MM.1S (cell line): ENCODE data around the gene KREMEN2.

ENCODE experiments used
- DNase-seq: peaks from one replicate; pipeline ENCODE4 v3.0.0-alpha.2; 2015
- H2AFZ ChIP-seq: fragments of 300-600 bp; sonication (generic); 2 replicates; pipeline ENCODE4 v1.6.0; 2016; ENCODE audit warnings: antibody characterized with exemption, low read length
- H3F3A ChIP-seq: fragments of 300-600 bp; sonication (generic); 2 replicates; pipeline ENCODE4 v1.6.1; 2016; ENCODE audit warnings: mild to moderate bottlenecking, antibody characterized with exemption, low read length, moderate library complexity, mixed read lengths; ENCODE audit not compliant: insufficient read depth
- H3K27ac ChIP-seq: fragments of 300-600 bp; sonication (generic); 2 replicates; pipeline ENCODE4 v1.5.1; 2016; ENCODE audit warnings: mild to moderate bottlenecking, low read length
- H3K27me3 ChIP-seq: fragments of 300-600 bp; sonication (generic); replicated peaks from 2 replicates; pipeline ENCODE4 v1.6.0; 2016; ENCODE audit warnings: low read length; ENCODE audit not compliant: insufficient read depth
- H3K36me3 ChIP-seq: fragments of 300-600 bp; sonication (generic); replicated peaks from 2 replicates; pipeline ENCODE4 v1.6.1; 2016; ENCODE audit warnings: mild to moderate bottlenecking, low read length, mixed read lengths; ENCODE audit not compliant: insufficient read depth
- H3K4me1 ChIP-seq: fragments of 300-600 bp; sonication (generic); 2 replicates; pipeline ENCODE4 v1.6.1; 2016; ENCODE audit warnings: low read length, mixed read lengths
- H3K4me2 ChIP-seq: fragments of 300-600 bp; sonication (generic); 2 replicates; pipeline ENCODE4 v1.6.0; 2016; ENCODE audit warnings: low read depth, low read length
- H3K4me3 ChIP-seq: fragments of 300-600 bp; sonication (generic); 2 replicates; pipeline ENCODE4 v1.5.1; 2016; ENCODE audit warnings: low read length, mixed read lengths
- H3K79me2 ChIP-seq: fragments of 300-600 bp; sonication (generic); 2 replicates; pipeline ENCODE4 v1.6.1; 2016; ENCODE audit warnings: mixed run types, low read length, mixed read lengths
- H3K9ac ChIP-seq: fragments of 300-600 bp; sonication (generic); 2 replicates; pipeline ENCODE4 v1.6.1; 2016; ENCODE audit warnings: low read length, mixed read lengths
- H3K9me2 ChIP-seq: fragments of 300-600 bp; sonication (generic); replicated peaks from 2 replicates; pipeline ENCODE4 v1.6.1; 2016; ENCODE audit warnings: mild to moderate bottlenecking, low read length, mixed read lengths; ENCODE audit not compliant: insufficient read depth
- H3K9me3 ChIP-seq: fragments of 300-600 bp; sonication (generic); replicated peaks from 2 replicates; pipeline ENCODE4 v1.6.1; 2016; ENCODE audit warnings: mild to moderate bottlenecking, low read length, mixed read lengths; ENCODE audit not compliant: insufficient read depth
- H4K20me1 ChIP-seq: fragments of 300-600 bp; sonication (generic); 2 replicates; pipeline ENCODE4 v1.6.1; 2016; ENCODE audit warnings: mild to moderate bottlenecking, low read length, moderate library complexity, mixed read lengths; ENCODE audit not compliant: insufficient read depth
- EZH2 ChIP-seq: fragments of 300-600 bp; sonication (generic); optimal IDR thresholded peaks from 2 replicates; pipeline ENCODE3; 2017; ENCODE audit warnings: low read depth, mild to moderate bottlenecking, antibody characterized with exemption, low read length, mixed read lengths
- EZH2phosphoT487 ChIP-seq: fragments of 300-600 bp; sonication (generic); IDR thresholded peaks from 2 replicates; pipeline ENCODE4 v1.6.1; 2018; ENCODE audit warnings: antibody characterized with exemption, low read length
- TF ChIP-seq, protein P1 (sequence below): fragments of 300-600 bp; sonication (generic); IDR thresholded peaks from 2 replicates; pipeline ENCODE4 v1.5.1; 2016; ENCODE audit warnings: antibody characterized with exemption, low read length, mixed read lengths

The KREMEN2 gene

DNA sequence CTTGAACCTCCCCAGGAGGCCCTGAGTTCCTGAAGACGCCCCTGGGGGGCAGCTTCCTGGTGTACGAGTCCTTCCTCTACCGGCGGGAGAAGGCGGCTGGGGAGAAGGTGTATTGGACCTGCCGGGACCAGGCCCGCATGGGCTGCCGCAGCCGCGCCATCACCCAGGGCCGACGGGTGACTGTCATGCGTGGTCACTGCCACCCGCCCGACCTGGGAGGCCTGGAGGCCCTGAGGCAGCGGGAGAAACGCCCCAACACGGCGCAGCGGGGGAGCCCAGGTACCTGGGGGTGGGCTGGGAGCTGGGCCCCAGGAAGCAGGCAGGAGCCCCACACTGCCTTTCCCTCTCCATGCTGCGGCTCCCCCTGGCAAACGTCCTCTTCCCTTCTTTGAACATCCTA, 30.4 kb upstream of the KREMEN2 start:
- Histone ChIP-seq H3K27ac (no peak overlapping the region), H3K4me1 (no peaks in the 10 kb centered on the region), H3K9ac (no peak overlapping the region), H3K4me3 (no peak overlapping the region), H2AFZ (no peak overlapping the region), H3K79me2 (no peaks in the 10 kb centered on the region), H3K36me3 (no peaks in the 10 kb centered on the region), H3K4me2 (no peak overlapping the region), H4K20me1 (no peaks in the 10 kb centered on the region), H3F3A (no peaks in the 10 kb centered on the region), H3K27me3 (no peaks in the 10 kb centered on the region), H3K9me3 (no peaks in the 10 kb centered on the region), H3K9me2 (no peaks in the 10 kb centered on the region)
- no peak for TF ChIP-seq EZH2phosphoT487
- TF ChIP-seq, protein P1, sequence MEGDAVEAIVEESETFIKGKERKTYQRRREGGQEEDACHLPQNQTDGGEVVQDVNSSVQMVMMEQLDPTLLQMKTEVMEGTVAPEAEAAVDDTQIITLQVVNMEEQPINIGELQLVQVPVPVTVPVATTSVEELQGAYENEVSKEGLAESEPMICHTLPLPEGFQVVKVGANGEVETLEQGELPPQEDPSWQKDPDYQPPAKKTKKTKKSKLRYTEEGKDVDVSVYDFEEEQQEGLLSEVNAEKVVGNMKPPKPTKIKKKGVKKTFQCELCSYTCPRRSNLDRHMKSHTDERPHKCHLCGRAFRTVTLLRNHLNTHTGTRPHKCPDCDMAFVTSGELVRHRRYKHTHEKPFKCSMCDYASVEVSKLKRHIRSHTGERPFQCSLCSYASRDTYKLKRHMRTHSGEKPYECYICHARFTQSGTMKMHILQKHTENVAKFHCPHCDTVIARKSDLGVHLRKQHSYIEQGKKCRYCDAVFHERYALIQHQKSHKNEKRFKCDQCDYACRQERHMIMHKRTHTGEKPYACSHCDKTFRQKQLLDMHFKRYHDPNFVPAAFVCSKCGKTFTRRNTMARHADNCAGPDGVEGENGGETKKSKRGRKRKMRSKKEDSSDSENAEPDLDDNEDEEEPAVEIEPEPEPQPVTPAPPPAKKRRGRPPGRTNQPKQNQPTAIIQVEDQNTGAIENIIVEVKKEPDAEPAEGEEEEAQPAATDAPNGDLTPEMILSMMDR: no peak
- TF ChIP-seq EZH2: no peak
- DNase-seq: no peak

DNA sequence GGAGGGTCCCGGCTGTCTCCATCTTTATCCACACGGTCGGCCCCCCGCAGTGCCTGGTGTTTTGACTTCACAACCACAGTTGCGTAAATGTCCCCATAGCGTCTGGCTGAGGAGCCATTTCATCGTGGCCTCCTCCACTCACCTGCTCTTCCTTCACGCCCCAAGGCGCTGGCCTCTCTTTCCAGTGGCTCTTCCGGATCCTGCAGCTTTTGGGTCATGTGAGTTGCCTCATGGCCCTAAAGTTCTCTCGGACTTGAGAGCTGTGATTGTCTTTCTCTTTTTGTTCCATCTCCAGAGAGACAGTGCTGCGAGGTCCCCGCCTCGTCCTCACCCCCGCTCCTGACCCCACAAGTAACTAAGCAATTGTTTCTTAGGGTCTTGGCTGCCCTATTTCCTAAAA, 29.6 kb upstream of the KREMEN2 start:
- Histone ChIP-seq H3K9me3 (no peaks in the 10 kb centered on the region), H3K4me2 (no peak overlapping the region), H3K9me2 (no peaks in the 10 kb centered on the region), H3K4me1 (no peaks in the 10 kb centered on the region), H3F3A (no peaks in the 10 kb centered on the region), H3K36me3 (no peaks in the 10 kb centered on the region), H3K9ac (no peak overlapping the region), H3K27me3 (no peaks in the 10 kb centered on the region), H3K4me3 (no peak overlapping the region), H3K27ac (no peak overlapping the region), H4K20me1 (no peaks in the 10 kb centered on the region), H2AFZ (no peak overlapping the region), H3K79me2 (no peaks in the 10 kb centered on the region)
- no peak for DNase-seq
- TF ChIP-seq EZH2phosphoT487: no peak
- TF ChIP-seq, protein P1: no peak
- TF ChIP-seq EZH2: no peak

DNA sequence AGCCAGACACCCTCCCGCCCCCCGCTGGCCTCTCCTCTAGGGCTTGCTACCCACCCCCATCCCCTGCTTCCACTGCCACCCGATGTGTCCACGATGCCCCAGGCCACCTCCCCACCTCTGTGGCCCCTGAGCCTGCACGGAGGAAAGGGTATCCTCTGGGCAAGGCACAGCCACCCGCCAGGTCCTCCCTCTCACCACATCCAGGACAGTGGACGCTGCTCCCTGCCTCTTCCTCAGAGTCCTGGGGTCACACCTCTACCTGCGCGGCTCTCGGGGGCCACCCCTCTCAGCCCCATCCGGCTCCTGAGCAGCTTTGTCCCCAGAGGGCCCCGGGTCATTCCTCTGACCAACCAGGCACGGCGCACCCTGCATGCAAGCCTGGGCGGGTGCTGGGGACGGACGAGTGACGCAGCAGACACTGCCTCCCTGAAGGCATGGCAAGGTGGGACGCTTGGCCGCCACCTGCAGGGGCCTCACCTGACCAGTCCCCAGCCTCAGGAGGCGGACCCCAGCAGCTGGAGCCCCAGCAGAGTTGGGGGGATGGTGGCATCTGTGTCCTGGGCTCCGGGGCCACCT, 27.6 kb upstream of the KREMEN2 start:
- no peaks in the 10 kb centered on the region for H3K4me1 ChIP-seq
- H3K9me2 ChIP-seq: no peaks in the 10 kb centered on the region
- H3K27me3 ChIP-seq: no peaks in the 10 kb centered on the region
- H3K79me2 ChIP-seq: no peaks in the 10 kb centered on the region
- H2AFZ ChIP-seq: no peak overlapping the region
- H3K4me2 ChIP-seq: no peak overlapping the region
- no peak overlapping the region for H3K9ac ChIP-seq
- DNase-seq: no peak
- no peaks in the 10 kb centered on the region for H4K20me1 ChIP-seq
- H3F3A ChIP-seq: no peaks in the 10 kb centered on the region
- no peaks in the 10 kb centered on the region for H3K9me3 ChIP-seq
- no peaks in the 10 kb centered on the region; the same call in 1 of the 2 replicates for H3K36me3 ChIP-seq
- H3K4me3 ChIP-seq: no peak overlapping the region
- no peak for TF ChIP-seq EZH2
- TF ChIP-seq, protein P1: no peak
- TF ChIP-seq EZH2phosphoT487: no peak
- no peak overlapping the region for H3K27ac ChIP-seq
